GM18519 (cell line): ENCODE measurements around the gene SND1.

Experiments
- ATAC-seq: cut with Tn5 transposase; IDR thresholded peaks from one replicate; pipeline ENCODE4 v1.9.1; 2021; ENCODE audit warnings: mild to moderate bottlenecking, moderate library complexity; ENCODE audit not compliant: unreplicated experiment, low FRiP score

Gene SND1

GRCh38 chr7:127760436-127761031, 108.5 kb downstream of the SND1 start:
- ATAC-seq, result no peak

GRCh38 chr7:127761196-127761595, 109.2 kb downstream of the SND1 start:
- no peak for ATAC-seq

GRCh38 chr7:127764681-127765080, 112.7 kb downstream of the SND1 start:
- no peak for ATAC-seq

GRCh38 chr7:127765150-127765549, 113.2 kb downstream of the SND1 start:
- no peak for ATAC-seq

- ATAC-seq, result no peak
These were observed 115.0 kb downstream of the SND1 start for GRCh38 chr7:127766831-127767459.

- no peak for ATAC-seq
These were observed 116.2 kb downstream of the SND1 start for GRCh38 chr7:127768241-127768640.

- ATAC-seq, result no peak
These were observed 117.1 kb downstream of the SND1 start for GRCh38 chr7:127769137-127769536.

GRCh38 chr7:127769696-127770400, 117.9 kb downstream of the SND1 start:
- ATAC-seq, result no peak

GRCh38 chr7:127770885-127771284, 118.9 kb downstream of the SND1 start:
- no peak for ATAC-seq

GRCh38 chr7:127771707-127772106, 119.7 kb downstream of the SND1 start:
- ATAC-seq, result no peak

- ATAC-seq, result no peak
These were observed 124.9 kb downstream of the SND1 start for GRCh38 chr7:127776776-127777386.

- no peak for ATAC-seq
These were observed 128.5 kb downstream of the SND1 start for GRCh38 chr7:127780489-127780888.

GRCh38 chr7:127781081-127781480, 129.1 kb downstream of the SND1 start:
- ATAC-seq, result no peak

- ATAC-seq, result no peak
These were observed 130.1 kb downstream of the SND1 start for GRCh38 chr7:127782075-127782474.

- no peak for ATAC-seq
These were observed 130.9 kb downstream of the SND1 start for GRCh38 chr7:127782654-127783559.

GRCh38 chr7:127786184-127786583, 134.2 kb downstream of the SND1 start:
- no peak for ATAC-seq

GRCh38 chr7:127789031-127789430, 137.0 kb downstream of the SND1 start:
- ATAC-seq, result no peak

- no peak for ATAC-seq
These were observed 139.6 kb downstream of the SND1 start for GRCh38 chr7:127791446-127792189.

- no peak for ATAC-seq
These were observed 140.7 kb downstream of the SND1 start for GRCh38 chr7:127792528-127793342.
